ENCODE results near the gene SNX10.

GRCh38 chr7:26291699-26292538, at the start of gene SNX10:
- TF ChIP-seq, protein P1, sequence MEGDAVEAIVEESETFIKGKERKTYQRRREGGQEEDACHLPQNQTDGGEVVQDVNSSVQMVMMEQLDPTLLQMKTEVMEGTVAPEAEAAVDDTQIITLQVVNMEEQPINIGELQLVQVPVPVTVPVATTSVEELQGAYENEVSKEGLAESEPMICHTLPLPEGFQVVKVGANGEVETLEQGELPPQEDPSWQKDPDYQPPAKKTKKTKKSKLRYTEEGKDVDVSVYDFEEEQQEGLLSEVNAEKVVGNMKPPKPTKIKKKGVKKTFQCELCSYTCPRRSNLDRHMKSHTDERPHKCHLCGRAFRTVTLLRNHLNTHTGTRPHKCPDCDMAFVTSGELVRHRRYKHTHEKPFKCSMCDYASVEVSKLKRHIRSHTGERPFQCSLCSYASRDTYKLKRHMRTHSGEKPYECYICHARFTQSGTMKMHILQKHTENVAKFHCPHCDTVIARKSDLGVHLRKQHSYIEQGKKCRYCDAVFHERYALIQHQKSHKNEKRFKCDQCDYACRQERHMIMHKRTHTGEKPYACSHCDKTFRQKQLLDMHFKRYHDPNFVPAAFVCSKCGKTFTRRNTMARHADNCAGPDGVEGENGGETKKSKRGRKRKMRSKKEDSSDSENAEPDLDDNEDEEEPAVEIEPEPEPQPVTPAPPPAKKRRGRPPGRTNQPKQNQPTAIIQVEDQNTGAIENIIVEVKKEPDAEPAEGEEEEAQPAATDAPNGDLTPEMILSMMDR (IDR thresholded peaks at IDR 0.05), result no peak
- TF ChIP-seq POLR2AphosphoS5 (IDR thresholded peaks at IDR 0.05), result no peak

All from breast epithelium (tissue), 3 donors.